ENCODE results near the gene RAB3B. TPM values are rescaled to one million over a fixed set of nuclear protein-coding genes. Genes with fewer than 3 reads are reported as not detected.

Gene RAB3B
- total RNA-seq, 1 donor from 2014 or later: not detected

- intact Hi-C loops (cut with DNase I): no loop called here
- no peak for DNase-seq (ENCODE audit: low spot score)
Observed at GRCh38 chr1:51961231-51961630, 29.3 kb downstream of the RAB3B start.

GRCh38 chr1:51960262-51960661 lies 30.2 kb downstream of the RAB3B start:
- DNase-seq (ENCODE audit: low spot score): no peak
- intact Hi-C loops (cut with DNase I): no loop called here

GRCh38 chr1:51958824-51959223 lies 31.7 kb downstream of the RAB3B start:
- intact Hi-C loops (cut with DNase I): no loop called here
- no peak for DNase-seq (ENCODE audit: low spot score)

GRCh38 chr1:51957618-51958017 lies 32.9 kb downstream of the RAB3B start:
- no peak for DNase-seq (ENCODE audit: low spot score)
- intact Hi-C loops (cut with DNase I): no loop called here

GRCh38 chr1:51956528-51957509 lies 33.7 kb downstream of the RAB3B start:
- intact Hi-C loops (cut with DNase I): no loop called here
- no peak for DNase-seq (ENCODE audit: low spot score)

GRCh38 chr1:51955797-51956527 lies 34.5 kb downstream of the RAB3B start:
- intact Hi-C loops (cut with DNase I): no loop called here
- DNase-seq (ENCODE audit: low spot score): no peak

- intact Hi-C loops (cut with DNase I): no loop called here
- DNase-seq (ENCODE audit: low spot score): no peak
Observed at GRCh38 chr1:51954783-51955182, 35.7 kb downstream of the RAB3B start.

- DNase-seq (ENCODE audit: low spot score): no peak
- intact Hi-C loops (cut with DNase I): no loop called here
Observed at GRCh38 chr1:51953079-51953478, 37.4 kb downstream of the RAB3B start.

- intact Hi-C loops (cut with DNase I): no loop called here
Observed at GRCh38 chr1:51952638-51953037, 37.9 kb downstream of the RAB3B start.

GRCh38 chr1:51950701-51951100 lies 39.8 kb downstream of the RAB3B start:
- intact Hi-C loops (cut with DNase I): no loop called here

More at GRCh38 chr1:51952638-51953037, 37.9 kb downstream of the RAB3B start:
- no peak for DNase-seq (ENCODE audit: low spot score)

GRCh38 chr1:51949014-51949702 lies 41.3 kb downstream of the RAB3B start:
- no peak for DNase-seq (ENCODE audit: low spot score)
- intact Hi-C loops (cut with DNase I): no loop called here

More at GRCh38 chr1:51950701-51951100, 39.8 kb downstream of the RAB3B start:
- DNase-seq (ENCODE audit: low spot score): no peak

- intact Hi-C loops (cut with DNase I): no loop called here
- no peak for DNase-seq (ENCODE audit: low spot score)
Observed at GRCh38 chr1:51948491-51948915, 42.0 kb downstream of the RAB3B start.

- intact Hi-C loops (cut with DNase I): no loop called here
- DNase-seq (ENCODE audit: low spot score): no peak
Observed at GRCh38 chr1:51946300-51946699, 44.2 kb downstream of the RAB3B start.

- intact Hi-C loops (cut with DNase I): no loop called here
- no peak for DNase-seq (ENCODE audit: low spot score)
Observed at GRCh38 chr1:51945591-51945990, 44.9 kb downstream of the RAB3B start.

- intact Hi-C loops (cut with DNase I): no loop called here
Observed at GRCh38 chr1:51942281-51942680, 48.2 kb downstream of the RAB3B start.

GRCh38 chr1:51941528-51941927 lies 49.0 kb downstream of the RAB3B start:
- intact Hi-C loops (cut with DNase I): no loop called here
- DNase-seq (ENCODE audit: low spot score): no peak

More at GRCh38 chr1:51942281-51942680, 48.2 kb downstream of the RAB3B start:
- no peak for DNase-seq (ENCODE audit: low spot score)

- intact Hi-C loops (cut with DNase I): no loop called here
Observed at GRCh38 chr1:51937112-51937511, 53.4 kb downstream of the RAB3B start.

GRCh38 chr1:51936531-51936930 lies 54.0 kb downstream of the RAB3B start:
- intact Hi-C loops (cut with DNase I): no loop called here

More at GRCh38 chr1:51937112-51937511, 53.4 kb downstream of the RAB3B start:
- no peak for DNase-seq (ENCODE audit: low spot score)

GRCh38 chr1:51933344-51933743 lies 57.2 kb downstream of the RAB3B start:
- intact Hi-C loops (cut with DNase I): no loop called here
- no peak for DNase-seq (ENCODE audit: low spot score)

More at GRCh38 chr1:51936531-51936930, 54.0 kb downstream of the RAB3B start:
- no peak for DNase-seq (ENCODE audit: low spot score)

GRCh38 chr1:51930329-51930728 lies 60.2 kb downstream of the RAB3B start:
- DNase-seq (ENCODE audit: low spot score): no peak
- intact Hi-C loops (cut with DNase I): no loop called here

Data from cardiac septum (tissue), 1 donor.